Hepatocyte (in vitro differentiated cells): ENCODE measurements around the gene CNKSR1.

Experiments used
- CTCF ChIP-seq: fragments of 200-600 bp; sonication (generic); IDR thresholded peaks from 2 replicates; pipeline ENCODE4 v1.5.1; 2016; ENCODE audit warnings: antibody characterized with exemption, mild to moderate bottlenecking; ENCODE audit not compliant: poor library complexity
- EZH2 ChIP-seq: fragments of 200-600 bp; sonication (generic); IDR thresholded peaks from 2 replicates; pipeline ENCODE4 v1.6.1; 2016; ENCODE audit warnings: antibody characterized with exemption, mild to moderate bottlenecking, borderline replicate concordance

GRCh38 chr1:26181586-26182382, 4.5 kb downstream of the CNKSR1 start:
- TF ChIP-seq CTCF (no peak), EZH2 (no peak)
